SW480 (cell line): Measurements from ENCODE around the gene FOXG1.

Source experiments
- DNase-seq: peaks from one replicate; pipeline ENCODE4 v3.0.0-alpha.2; 2016; ENCODE audit warnings: low spot score

FOXG1 gene

GRCh38 chr14:28766469-28766955 lies at the start of gene FOXG1:
Gene FOXG1, plus strand, starts transcription at chr14:28766787. Its CDS starts 493 bp downstream, at chr14:28767280.
- DNase-seq, result peak; percentile 76

- no peak for DNase-seq
These were observed 47.5 kb upstream of the FOXG1 start for GRCh38 chr14:28719130-28719529.

- DNase-seq, result no peak
These were observed 35.2 kb upstream of the FOXG1 start for GRCh38 chr14:28731358-28731757.

GRCh38 chr14:28742171-28742846 lies 24.3 kb upstream of the FOXG1 start:
- DNase-seq, result no peak

GRCh38 chr14:28744126-28744525 lies 22.5 kb upstream of the FOXG1 start:
- DNase-seq, result no peak

GRCh38 chr14:28745176-28745575 lies 21.4 kb upstream of the FOXG1 start:
- no peak for DNase-seq

GRCh38 chr14:28746247-28746646 lies 20.3 kb upstream of the FOXG1 start:
- DNase-seq, result no peak

- peak; percentile 50 for DNase-seq
These were observed 15.0 kb upstream of the FOXG1 start for GRCh38 chr14:28751467-28752058.

GRCh38 chr14:28754209-28754985 lies 12.2 kb upstream of the FOXG1 start:
- peak; percentile 23 for DNase-seq

GRCh38 chr14:28755198-28755815 lies 11.3 kb upstream of the FOXG1 start:
- no peak for DNase-seq

- no peak for DNase-seq
These were observed 10.7 kb upstream of the FOXG1 start for GRCh38 chr14:28755884-28756268.

- DNase-seq, result no peak
These were observed 10.2 kb upstream of the FOXG1 start for GRCh38 chr14:28756269-28756883.

GRCh38 chr14:28756884-28757570 lies 9.6 kb upstream of the FOXG1 start:
- peak; percentile 35 for DNase-seq

- no peak for DNase-seq
These were observed 8.8 kb upstream of the FOXG1 start for GRCh38 chr14:28757786-28758185.

- no peak for DNase-seq
These were observed 8.2 kb upstream of the FOXG1 start for GRCh38 chr14:28758253-28758884.

GRCh38 chr14:28758885-28759652 lies 7.5 kb upstream of the FOXG1 start:
- DNase-seq, result no peak

GRCh38 chr14:28759653-28760313 lies 6.8 kb upstream of the FOXG1 start:
- no peak for DNase-seq

GRCh38 chr14:28760431-28760996 lies 6.1 kb upstream of the FOXG1 start:
- DNase-seq, result no peak
